Activated T-cell treated with anti-CD3 and anti-CD28 coated beads, Interleukin-2, amount 50 U/mL, for 72 hours (primary cell): ENCODE measurements around the gene AGBL4. TPM values are rescaled to one million over a fixed set of nuclear protein-coding genes. Genes with fewer than 3 reads are reported as not detected.
"Not testable (repeated sequence)": the region's sequence is repeated elsewhere in the genome, so short reads cannot be mapped to it uniquely, and the experiment has no call there.

Source experiments
- ATAC-seq, 2 donors: fragments of 150-1000 bp; cut with Tn5 transposase; replicated peaks in 1 of 2; 2 replicates each; pipeline ENCODE4 v1.10.0; 2021; ENCODE audit warnings: moderate library complexity in 2 of 2, mild to moderate bottlenecking in 1 of 2
- DNase-seq, 2 donors: peaks; one replicate each; pipeline ENCODE4 v3.0.0; 2021 to 2022; ENCODE audit warnings: mixed read lengths in 1 of 2
- H3K27ac Mint-ChIP-seq: one replicate; pipeline ENCODE4 v1.8.0; 2022; ENCODE audit warnings: mild to moderate bottlenecking, moderate library complexity, mixed read lengths
- H3K27me3 Mint-ChIP-seq: one replicate; pipeline ENCODE4 v1.8.0; 2022; ENCODE audit warnings: low read depth, mixed read lengths
- H3K36me3 Mint-ChIP-seq, 2 donors: one replicate each; pipeline ENCODE4 v1.8.0; 2022; ENCODE audit warnings: mixed read lengths in 2 of 2, mild to moderate bottlenecking in 1 of 2; ENCODE audit not compliant: insufficient read depth in 2 of 2
- H3K4me1 Mint-ChIP-seq: one replicate; pipeline ENCODE4 v1.8.0; 2022; ENCODE audit warnings: low read depth, mixed read lengths
- H3K4me3 Mint-ChIP-seq, 2 donors: one replicate each; pipeline ENCODE4 v1.8.0; 2022; ENCODE audit warnings: mild to moderate bottlenecking in 2 of 2, mixed read lengths in 2 of 2, moderate library complexity in 2 of 2
- H3K9me3 Mint-ChIP-seq, 2 donors: one replicate each; pipeline ENCODE4 v1.8.0; 2022; ENCODE audit warnings: mixed read lengths in 2 of 2
- total RNA-seq, 2 donors: library from RNA; stranded (reverse); gene quantifications; one replicate each; pipeline ENCODE4 v1.2.3, GENCODE V29; 2022

Gene AGBL4
- total RNA-seq = not detected

DNA sequence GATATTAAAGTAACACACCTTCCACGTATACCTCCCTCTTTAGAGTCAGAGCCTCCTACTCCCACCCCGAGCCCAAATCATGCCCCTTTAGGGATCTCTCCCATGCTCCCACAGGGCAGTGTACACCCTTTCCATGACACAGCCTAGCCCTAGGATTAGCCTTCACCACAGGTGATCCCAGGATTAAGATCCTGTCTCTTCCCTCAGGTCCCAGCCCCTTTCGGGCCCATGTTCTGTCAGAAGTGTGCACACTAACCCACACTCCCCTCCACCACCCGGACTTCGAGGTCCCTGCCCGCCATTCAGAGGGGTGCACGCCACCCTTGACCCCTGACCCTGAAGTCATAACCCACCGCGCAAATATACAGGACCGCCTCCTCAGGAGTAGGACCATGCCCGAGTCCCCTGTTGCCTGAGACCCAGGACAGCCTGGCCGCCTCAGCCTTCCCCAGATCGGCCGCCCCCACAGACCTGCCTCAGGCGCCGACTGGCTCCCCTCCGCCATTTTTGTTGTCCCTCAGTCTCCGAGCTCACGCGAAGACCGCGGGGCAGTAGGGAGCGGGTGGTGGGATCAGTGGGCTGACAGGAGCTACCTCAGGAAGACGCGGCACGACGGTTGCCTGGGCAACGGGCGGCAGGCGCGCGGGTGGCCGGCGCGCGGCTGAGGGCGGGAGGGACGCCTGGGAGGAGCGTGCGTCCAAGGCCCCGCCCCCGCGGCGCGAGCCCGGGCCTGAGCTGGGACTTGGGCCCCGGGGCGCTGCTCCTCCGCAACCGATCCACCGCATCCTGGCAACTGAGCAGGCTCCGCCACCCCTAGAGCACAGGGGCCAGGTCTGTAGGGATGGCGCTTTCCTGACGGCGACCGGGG lies at the start of gene AGBL4:
AGBL4 (minus strand) TSS at position 663 of the 868 bp plus-strand sequence.
- no peak within 1 kb of the TSS for H3K27ac Mint-ChIP-seq
- peak within 1 kb of the TSS; percentile 44 to 64 for H3K4me3 Mint-ChIP-seq
- peak; percentile 46 to 49 for ATAC-seq
- peaks cover 13% of the 10 kb centered on the region for H3K27me3 Mint-ChIP-seq
- H3K36me3 Mint-ChIP-seq = peaks cover 2% of the 10 kb centered on the region in 2 donors
- DNase-seq = peak; percentile 7 to 8
- peaks cover 5% of the 10 kb centered on the region for H3K4me1 Mint-ChIP-seq
- H3K9me3 Mint-ChIP-seq = peaks cover 2 to 4% of the 10 kb centered on the region in 2 donors

DNA sequence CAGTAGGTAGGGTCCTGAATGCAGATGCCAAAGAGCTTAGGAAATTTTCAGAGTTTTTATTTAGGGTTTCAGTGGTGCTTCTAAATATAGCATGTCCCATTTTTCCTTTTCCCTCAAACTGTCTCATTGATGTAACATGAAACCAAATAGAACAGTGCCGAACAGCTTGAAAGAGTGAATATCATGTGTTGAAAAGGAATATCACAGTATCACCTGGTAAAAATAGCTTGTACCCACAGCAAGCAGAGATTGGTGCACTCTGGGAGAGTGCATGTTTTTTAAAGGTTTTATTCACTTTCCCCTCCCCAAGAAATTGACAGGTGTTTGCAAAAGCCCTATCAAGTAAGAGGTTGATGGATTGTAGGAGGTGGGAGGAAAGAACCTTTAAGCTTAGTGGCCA lies 43.1 kb upstream of the AGBL4 start:
- no peaks in the 10 kb centered on the region for H3K9me3 Mint-ChIP-seq
- no peak overlapping the region for H3K27ac Mint-ChIP-seq
- ATAC-seq (no peak), DNase-seq (no peak)
- no peaks in the 10 kb centered on the region for H3K36me3 Mint-ChIP-seq
- no peaks in the 10 kb centered on the region for H3K27me3 Mint-ChIP-seq
- H3K4me1 Mint-ChIP-seq = no peaks in the 10 kb centered on the region
- no peak overlapping the region for H3K4me3 Mint-ChIP-seq

DNA sequence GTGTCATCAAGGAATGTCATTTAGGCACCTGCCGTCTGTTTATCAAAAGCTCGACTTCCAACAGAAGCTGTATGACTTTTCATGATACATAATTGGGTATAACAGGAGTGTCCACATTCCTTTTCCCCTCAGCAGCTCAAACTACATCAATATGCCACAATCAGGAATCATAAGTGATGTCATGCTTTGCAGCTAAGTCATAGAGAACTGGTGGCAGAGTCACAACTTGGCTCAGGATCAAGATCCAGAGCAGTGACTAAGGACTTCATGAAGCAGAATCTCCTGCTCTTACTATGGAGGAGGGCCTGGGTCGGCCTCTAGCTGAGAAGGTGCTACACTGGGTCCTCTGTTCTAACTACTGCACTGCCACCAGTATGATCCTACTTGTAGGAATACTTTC lies 36.5 kb upstream of the AGBL4 start:
- H3K9me3 Mint-ChIP-seq = no peaks in the 10 kb centered on the region
- H3K27me3 Mint-ChIP-seq = no peaks in the 10 kb centered on the region

DNA sequence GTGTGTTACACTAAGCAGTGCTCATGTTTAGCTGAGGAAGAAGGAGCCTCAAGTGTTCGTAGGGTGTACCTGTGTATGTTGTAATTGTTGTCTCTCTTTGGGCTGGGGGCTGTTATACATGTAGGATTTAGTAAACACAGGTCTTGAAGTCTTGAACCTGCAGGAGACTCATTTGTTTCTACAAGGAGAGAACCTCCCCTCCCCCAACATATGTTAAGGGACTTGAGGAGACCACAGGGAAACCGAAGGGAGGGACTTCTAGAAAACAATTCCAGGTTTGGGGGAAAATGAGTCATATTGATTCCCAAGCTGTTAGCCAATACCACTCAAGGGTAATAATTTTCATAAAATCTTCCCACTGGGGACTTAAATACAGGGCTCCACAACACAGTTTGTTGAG lies 25.0 kb upstream of the AGBL4 start:
- H3K27ac Mint-ChIP-seq = no peak overlapping the region
- no peak for ATAC-seq
- H3K4me3 Mint-ChIP-seq = peak overlapping the region in 1 of 2 donors; percentile 25
- no peak for DNase-seq
- H3K4me1 Mint-ChIP-seq = no peaks in the 10 kb centered on the region
- no peaks in the 10 kb centered on the region for H3K9me3 Mint-ChIP-seq
- H3K27me3 Mint-ChIP-seq = peaks cover 23% of the 10 kb centered on the region
- no peaks in the 10 kb centered on the region for H3K36me3 Mint-ChIP-seq

More for the DNA sequence above, 36.5 kb upstream of the AGBL4 start:
- DNase-seq (no peak), ATAC-seq (no peak)
- H3K4me1 Mint-ChIP-seq = no peaks in the 10 kb centered on the region
- H3K36me3 Mint-ChIP-seq = no peaks in the 10 kb centered on the region
- no peak overlapping the region for H3K4me3 Mint-ChIP-seq
- no peak overlapping the region for H3K27ac Mint-ChIP-seq

DNA sequence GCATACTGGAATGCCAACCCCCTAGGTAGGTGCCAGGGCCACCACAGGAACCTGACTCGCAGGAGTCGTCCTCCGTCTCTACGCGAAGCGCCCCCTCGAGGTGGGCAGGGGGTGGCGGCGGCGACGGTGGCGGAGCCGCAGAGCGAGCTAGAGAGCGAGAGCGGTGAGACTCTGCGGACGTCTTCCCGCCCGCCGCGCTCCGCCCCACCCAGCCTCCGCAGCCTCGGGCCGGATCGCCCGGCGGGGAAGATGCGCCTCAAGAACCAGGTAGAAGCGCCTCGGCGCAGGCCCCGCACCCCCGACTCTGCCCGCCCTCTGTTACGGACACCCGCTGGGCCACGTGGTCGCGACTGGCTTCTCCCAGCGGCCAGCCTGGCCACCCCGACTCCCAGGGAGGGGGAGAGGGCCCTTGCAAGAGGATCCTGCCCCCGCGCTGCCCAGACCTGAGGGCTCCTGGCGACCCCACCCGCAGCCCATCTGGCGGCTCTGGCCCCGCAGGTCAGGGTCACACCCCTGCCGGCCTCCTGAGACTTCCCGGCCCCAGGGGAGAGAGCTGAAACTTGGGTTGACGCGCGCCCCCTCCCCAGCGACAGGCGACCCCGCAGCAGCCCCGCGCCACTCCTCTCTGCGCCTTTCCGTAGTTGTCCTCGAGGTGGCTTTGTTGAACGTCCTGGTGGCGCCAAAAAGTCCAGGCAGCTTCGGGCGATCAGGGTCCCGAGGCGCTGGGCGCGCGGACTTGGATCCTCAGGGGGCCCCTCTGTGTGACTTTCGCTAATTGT lies 24.4 kb upstream of the AGBL4 start:
- H3K27ac Mint-ChIP-seq = no peak overlapping the region
- DNase-seq = peak; percentile 2 to 32
- H3K36me3 Mint-ChIP-seq = no peaks in the 10 kb centered on the region
- H3K27me3 Mint-ChIP-seq = peaks cover 28% of the 10 kb centered on the region
- peak overlapping the region; percentile 25 to 47 for H3K4me3 Mint-ChIP-seq
- ATAC-seq = no peak
- H3K9me3 Mint-ChIP-seq = no peaks in the 10 kb centered on the region
- H3K4me1 Mint-ChIP-seq = no peaks in the 10 kb centered on the region

DNA sequence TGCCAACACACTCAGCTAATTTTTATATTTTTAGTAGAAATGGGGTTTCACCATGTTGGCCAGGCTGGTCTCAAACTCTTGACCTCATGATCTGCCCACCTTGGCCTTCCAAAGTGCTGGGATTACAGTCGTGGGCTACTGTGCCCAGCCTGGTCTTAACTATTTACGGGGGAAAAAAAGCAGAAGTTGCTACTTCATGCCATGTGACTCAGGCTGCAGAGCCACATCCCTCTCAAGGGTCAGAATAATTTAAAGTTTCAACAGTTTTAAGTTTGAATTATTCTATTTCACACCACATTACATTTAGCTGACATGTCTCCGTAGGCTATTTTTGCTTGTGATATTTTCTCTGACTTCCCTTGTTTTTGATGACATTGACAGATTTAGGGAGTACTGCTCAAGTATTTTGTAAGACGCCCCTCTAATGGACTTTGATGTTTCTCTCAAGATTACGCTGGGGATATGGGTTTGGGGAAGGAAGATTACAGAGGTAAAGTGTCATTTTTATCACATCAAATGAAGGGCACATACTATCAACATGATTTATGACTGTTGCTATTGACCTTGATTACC lies 14.6 kb upstream of the AGBL4 start:
- DNase-seq = no peak
- H3K9me3 Mint-ChIP-seq = peaks cover 0 to 3% of the 10 kb centered on the region in 2 donors
- no peak for ATAC-seq
- no peaks in the 10 kb centered on the region for H3K36me3 Mint-ChIP-seq
- H3K4me1 Mint-ChIP-seq = no peaks in the 10 kb centered on the region
- peaks cover 8% of the 10 kb centered on the region for H3K27me3 Mint-ChIP-seq
- H3K27ac Mint-ChIP-seq = no peak overlapping the region
- H3K4me3 Mint-ChIP-seq = no peak overlapping the region

DNA sequence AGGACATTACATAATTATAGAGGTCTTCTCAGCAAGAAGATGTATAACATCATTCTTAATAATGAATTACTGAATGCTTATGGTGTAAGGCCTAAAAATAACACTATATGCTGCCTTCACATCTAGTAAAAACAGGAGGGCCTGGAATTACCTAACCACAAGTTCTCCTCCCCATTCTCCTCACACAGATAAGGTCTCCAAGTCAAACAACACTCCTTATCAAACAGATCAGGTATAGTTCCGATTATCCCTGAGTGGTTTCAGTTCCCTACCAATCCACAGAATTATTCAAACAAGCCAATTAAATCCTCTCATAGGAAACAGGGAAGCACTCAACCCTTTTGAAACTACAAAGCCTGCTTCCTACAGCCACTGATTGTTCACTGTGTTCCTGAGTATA lies 4.0 kb upstream of the AGBL4 start:
- Mint-ChIP-seq H3K27ac (no peak overlapping the region), H3K36me3 (peaks cover 2% of the 10 kb centered on the region in 2 donors), H3K27me3 (peaks cover 13% of the 10 kb centered on the region), H3K9me3 (peaks cover 2 to 4% of the 10 kb centered on the region in 2 donors), H3K4me3 (no peak overlapping the region), H3K4me1 (peaks cover 5% of the 10 kb centered on the region)
- no peak for ATAC-seq
- DNase-seq = no peak

DNA sequence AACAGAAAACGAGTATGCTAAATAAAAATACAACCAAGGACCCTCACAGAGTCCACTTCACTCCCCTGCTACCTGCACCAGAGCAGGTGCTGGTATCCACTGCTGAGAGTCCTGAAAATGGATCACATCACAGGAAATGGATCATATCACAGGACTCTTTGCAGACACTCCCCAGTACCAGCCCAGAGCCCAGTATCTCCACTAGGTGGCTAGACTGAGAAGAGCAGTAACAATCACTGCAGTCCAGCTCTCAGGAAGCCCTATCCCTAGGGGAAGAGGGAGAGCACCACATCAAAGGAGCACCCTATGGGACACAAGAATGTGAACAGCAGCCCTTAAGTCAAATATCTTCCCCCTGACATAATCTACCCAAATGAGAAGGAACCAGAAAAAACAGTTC lies 28.0 kb downstream of the AGBL4 start:
- H3K27me3 Mint-ChIP-seq = no peaks in the 10 kb centered on the region
- H3K36me3 Mint-ChIP-seq = no peaks in the 10 kb centered on the region
- H3K9me3 Mint-ChIP-seq = peaks cover 10 to 14% of the 10 kb centered on the region in 2 donors
- ATAC-seq = no peak
- no peak overlapping the region for H3K27ac Mint-ChIP-seq
- DNase-seq = no peak
- H3K4me1 Mint-ChIP-seq = no peaks in the 10 kb centered on the region
- no peak overlapping the region for H3K4me3 Mint-ChIP-seq

DNA sequence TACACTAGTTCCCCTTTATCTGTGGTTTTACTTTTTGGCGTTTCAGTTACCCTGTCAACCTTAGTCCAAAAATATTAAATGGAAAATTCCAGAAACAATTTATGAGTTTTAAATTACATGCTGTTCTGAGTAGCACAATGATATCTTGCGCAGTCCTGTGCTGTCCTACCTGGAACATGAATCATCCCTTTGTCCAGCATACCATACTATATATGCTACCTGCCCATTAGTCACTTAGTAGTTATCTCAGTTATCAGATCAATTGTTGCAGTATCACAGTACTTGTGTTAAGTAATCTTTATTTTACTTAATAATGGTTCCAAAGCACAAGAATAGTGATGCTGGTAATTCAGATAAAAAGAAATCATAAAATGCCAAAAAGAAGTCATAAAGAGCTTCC lies 52.7 kb downstream of the AGBL4 start:
- DNase-seq (no peak), ATAC-seq (no peak)
- Mint-ChIP-seq H3K4me3 (no peak overlapping the region), H3K27ac (no peak overlapping the region), H3K27me3 (no peaks in the 10 kb centered on the region), H3K4me1 (no peaks in the 10 kb centered on the region), H3K36me3 (peaks cover 0 to 1% of the 10 kb centered on the region in 2 donors), H3K9me3 (no peaks in the 10 kb centered on the region)

DNA sequence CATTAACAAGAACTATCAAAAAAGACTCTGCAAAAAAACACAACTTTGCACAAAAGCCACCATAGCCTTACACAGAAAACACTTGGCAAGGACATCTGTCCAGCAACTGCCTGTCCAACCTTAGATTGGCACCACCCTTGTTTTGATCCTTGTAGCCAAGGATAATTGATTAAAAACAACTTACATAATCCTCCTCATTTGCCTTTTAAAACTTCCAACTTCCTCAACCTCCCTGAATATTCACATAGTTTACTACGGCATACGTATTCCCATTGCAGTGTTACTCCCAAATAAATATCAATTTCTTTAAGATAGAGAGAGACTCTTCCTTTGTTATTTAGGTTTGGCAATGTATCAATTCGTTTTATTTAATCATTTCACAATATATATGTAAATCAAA lies 72.4 kb downstream of the AGBL4 start:
- no peak for ATAC-seq
- H3K9me3 Mint-ChIP-seq = peaks cover 0 to 4% of the 10 kb centered on the region in 2 donors
- no peaks in the 10 kb centered on the region for H3K4me1 Mint-ChIP-seq
- H3K4me3 Mint-ChIP-seq = no peak overlapping the region
- no peak overlapping the region for H3K27ac Mint-ChIP-seq
- no peaks in the 10 kb centered on the region for H3K27me3 Mint-ChIP-seq
- no peak for DNase-seq
- H3K36me3 Mint-ChIP-seq = no peaks in the 10 kb centered on the region

DNA sequence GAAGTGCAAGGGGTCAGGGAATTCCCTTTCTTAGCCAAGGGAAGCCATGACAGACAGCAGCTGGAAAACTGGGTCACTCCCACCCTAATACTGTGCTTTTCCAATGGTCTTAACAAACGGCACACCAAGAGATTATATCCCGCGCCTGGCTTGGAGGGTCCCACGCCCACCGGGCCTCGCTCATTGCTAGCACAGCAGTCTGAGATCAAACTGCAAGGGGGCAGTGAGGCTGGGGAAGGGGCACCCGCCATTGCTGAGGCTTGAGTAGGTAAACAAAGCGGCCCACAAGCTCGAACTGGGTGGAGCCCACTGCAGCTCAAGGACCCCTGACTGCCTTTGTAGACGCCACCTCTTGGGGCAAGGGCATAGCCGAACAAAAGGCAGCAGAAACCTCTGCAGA lies 108.5 kb downstream of the AGBL4 start:
- H3K4me1 Mint-ChIP-seq, DNase-seq, H3K27ac Mint-ChIP-seq, H3K27me3 Mint-ChIP-seq, H3K4me3 Mint-ChIP-seq, ATAC-seq, H3K36me3 Mint-ChIP-seq: not testable (repeated sequence)
- H3K9me3 Mint-ChIP-seq = peaks cover 10 to 12% of the 10 kb centered on the region in 2 donors

DNA sequence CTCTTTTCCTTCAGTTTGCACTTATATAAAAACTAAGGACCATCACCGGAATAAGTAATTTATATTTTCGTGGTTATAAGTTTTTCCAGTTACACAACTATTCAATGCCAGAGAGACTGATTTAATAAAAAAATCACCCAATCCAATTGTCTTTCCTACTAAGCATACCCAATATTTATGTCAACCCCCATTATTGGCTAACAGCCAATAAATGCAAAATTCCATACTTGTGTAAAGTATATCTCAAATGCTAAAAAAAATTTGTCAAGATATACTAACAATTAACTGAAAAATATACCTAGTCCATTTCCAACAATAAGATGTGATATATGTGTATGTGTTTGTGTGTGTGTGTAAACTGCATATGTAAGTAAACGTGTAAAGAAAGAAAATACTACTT lies 117.4 kb downstream of the AGBL4 start:
- H3K9me3 Mint-ChIP-seq = peaks cover 4% of the 10 kb centered on the region in 2 donors

DNA sequence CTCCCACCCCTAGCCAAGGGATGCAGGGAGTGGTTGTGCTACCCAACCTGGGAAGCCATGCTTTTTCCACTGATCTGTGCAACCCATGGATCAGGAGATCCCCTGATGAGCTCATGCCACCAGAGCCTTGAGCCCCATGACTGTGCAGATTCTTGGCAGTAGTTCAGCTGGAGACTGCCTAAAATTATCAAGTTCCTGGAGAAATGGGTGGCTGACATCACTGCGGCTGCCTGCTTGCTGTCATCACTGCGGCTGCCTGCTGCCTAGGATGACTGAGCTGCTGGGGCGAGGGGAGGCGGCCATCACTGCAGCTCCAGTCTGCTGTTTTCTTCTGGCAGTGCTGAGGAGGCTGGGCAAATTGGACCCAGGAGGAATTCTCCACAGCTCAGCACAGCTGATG lies 159.2 kb downstream of the AGBL4 start:
- peaks cover 9 to 12% of the 10 kb centered on the region in 2 donors for H3K9me3 Mint-ChIP-seq
- no peak overlapping the region for H3K27ac Mint-ChIP-seq
- H3K4me3 Mint-ChIP-seq = no peak overlapping the region
- no peaks in the 10 kb centered on the region for H3K27me3 Mint-ChIP-seq
- no peak for ATAC-seq
- DNase-seq = no peak
- H3K36me3 Mint-ChIP-seq = no peaks in the 10 kb centered on the region
- no peaks in the 10 kb centered on the region for H3K4me1 Mint-ChIP-seq

More for the DNA sequence above, 117.4 kb downstream of the AGBL4 start:
- no peak for ATAC-seq
- Mint-ChIP-seq H3K27ac (no peak overlapping the region), H3K4me3 (no peak overlapping the region), H3K4me1 (no peaks in the 10 kb centered on the region), H3K36me3 (no peaks in the 10 kb centered on the region), H3K27me3 (no peaks in the 10 kb centered on the region)
- no peak for DNase-seq
